ENCODE measurements around the gene APBA1. TPM values are rescaled to one million over a fixed set of nuclear protein-coding genes. Genes with fewer than 3 reads are reported as not detected.

APBA1 gene
- total RNA-seq, 1 donor from 2014 or later = 5.9 TPM

DNA sequence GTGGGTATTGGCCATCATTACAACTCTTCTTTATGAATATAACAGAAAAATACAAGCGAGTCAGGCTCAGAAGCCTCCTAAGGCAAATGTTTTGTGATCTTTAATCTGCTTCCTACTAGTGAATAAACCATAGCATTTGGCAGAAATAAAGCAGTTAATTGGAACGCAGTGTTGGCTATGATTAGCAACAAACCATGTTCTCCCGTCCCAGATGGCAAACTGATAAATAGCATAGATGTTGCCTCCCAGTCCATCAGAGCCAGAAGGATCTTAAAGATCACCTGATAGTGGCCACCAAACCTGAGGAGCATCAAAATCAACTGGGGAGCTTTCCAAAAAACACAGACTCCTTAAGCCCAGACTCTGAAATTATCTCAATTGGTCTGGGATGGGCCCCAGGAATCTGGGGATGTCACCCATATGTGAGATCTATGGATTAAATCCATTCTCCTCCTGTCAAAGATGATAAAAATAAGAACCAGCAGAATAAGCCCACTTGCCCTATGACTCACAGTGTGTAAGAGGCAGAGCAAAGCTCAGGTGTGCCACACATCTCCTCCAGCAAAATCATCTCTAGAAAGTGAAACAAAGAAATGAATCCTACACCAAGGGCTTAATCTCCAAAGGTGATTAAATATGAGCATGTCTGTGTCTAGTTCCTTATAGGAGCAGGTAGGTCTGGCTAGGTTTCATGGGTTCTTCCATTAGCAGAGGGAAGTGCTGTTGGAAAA, 50.3 kb downstream of the APBA1 start:
- Histone ChIP-seq H3K4me1 (ENCODE audit: insufficient read depth, low read length) (no peaks in the 10 kb centered on the region), H3K27ac (ENCODE audit: low read depth, low read length) (peak overlapping the region; percentile 46), H3K36me3 (ENCODE audit: insufficient read depth, low read length) (no peaks in the 10 kb centered on the region), H4K20me1 (ENCODE audit: insufficient read depth, low read length) (no peaks in the 10 kb centered on the region), H3K9me3 (ENCODE audit: insufficient read depth, low read depth, low read length) (no peaks in the 10 kb centered on the region), H3K27me3 (ENCODE audit: insufficient read depth, low read length) (no peaks in the 10 kb centered on the region), H3K4me3 (ENCODE audit: insufficient read depth, low read depth, low read length) (no peak overlapping the region), H3K4me2 (ENCODE audit: low read length) (no peak overlapping the region), H3K79me2 (ENCODE audit: insufficient read depth, low read length) (no peaks in the 10 kb centered on the region), H2AFZ (ENCODE audit: low read depth, low read length) (no peak overlapping the region), H3K9ac (ENCODE audit: low read length) (no peak overlapping the region)
- FAIRE-seq (no peak), DNase-seq (ENCODE audit: low read depth) (peak; percentile 8)
- no peak overlapping the region for H3K27ac Mint-ChIP-seq (ENCODE audit: unreplicated experiment)
- no peak for TF ChIP-seq EZH2 (IDR thresholded peaks at IDR 0.05; ENCODE audit: insufficient read depth, low read length)
- TF ChIP-seq, protein P1, sequence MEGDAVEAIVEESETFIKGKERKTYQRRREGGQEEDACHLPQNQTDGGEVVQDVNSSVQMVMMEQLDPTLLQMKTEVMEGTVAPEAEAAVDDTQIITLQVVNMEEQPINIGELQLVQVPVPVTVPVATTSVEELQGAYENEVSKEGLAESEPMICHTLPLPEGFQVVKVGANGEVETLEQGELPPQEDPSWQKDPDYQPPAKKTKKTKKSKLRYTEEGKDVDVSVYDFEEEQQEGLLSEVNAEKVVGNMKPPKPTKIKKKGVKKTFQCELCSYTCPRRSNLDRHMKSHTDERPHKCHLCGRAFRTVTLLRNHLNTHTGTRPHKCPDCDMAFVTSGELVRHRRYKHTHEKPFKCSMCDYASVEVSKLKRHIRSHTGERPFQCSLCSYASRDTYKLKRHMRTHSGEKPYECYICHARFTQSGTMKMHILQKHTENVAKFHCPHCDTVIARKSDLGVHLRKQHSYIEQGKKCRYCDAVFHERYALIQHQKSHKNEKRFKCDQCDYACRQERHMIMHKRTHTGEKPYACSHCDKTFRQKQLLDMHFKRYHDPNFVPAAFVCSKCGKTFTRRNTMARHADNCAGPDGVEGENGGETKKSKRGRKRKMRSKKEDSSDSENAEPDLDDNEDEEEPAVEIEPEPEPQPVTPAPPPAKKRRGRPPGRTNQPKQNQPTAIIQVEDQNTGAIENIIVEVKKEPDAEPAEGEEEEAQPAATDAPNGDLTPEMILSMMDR (IDR thresholded peaks at IDR 0.05; ENCODE audit: insufficient read depth, low read depth, low read length) = no peak
- no peaks in the 10 kb centered on the region for H3K9me3 Mint-ChIP-seq (ENCODE audit: unreplicated experiment)
- peaks cover under 1% of the 10 kb centered on the region for H3K27me3 Mint-ChIP-seq (ENCODE audit: low read depth, unreplicated experiment)
- H3K4me1 Mint-ChIP-seq (ENCODE audit: low read depth, unreplicated experiment) = no peaks in the 10 kb centered on the region
- H3K4me3 Mint-ChIP-seq (ENCODE audit: unreplicated experiment) = no peak overlapping the region
- H3K36me3 Mint-ChIP-seq (ENCODE audit: low read depth, unreplicated experiment) = no peaks in the 10 kb centered on the region

DNA sequence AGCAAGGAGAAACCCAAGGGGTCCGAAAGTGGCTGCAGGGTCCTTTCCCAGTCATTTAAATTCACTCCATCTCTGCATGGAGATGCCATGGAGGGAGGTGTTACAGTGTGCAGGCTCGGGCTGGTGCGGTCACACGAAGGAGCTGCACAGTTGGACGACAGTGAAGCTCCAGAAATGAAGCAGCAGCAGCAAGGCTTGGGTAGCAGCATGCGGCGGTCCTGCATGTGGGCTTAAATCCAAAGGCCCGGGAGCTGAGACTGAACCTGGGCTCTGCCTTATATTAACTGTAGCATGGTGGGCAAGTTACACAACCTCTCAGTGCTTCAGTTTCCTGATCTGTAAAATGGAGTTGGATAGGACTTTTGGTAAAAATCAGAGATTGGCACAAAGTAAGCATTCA, 51.4 kb downstream of the APBA1 start:
- no peak overlapping the region for H3K27ac Mint-ChIP-seq (ENCODE audit: unreplicated experiment)
- DNase-seq (ENCODE audit: low read depth) = no peak
- TF ChIP-seq, protein P1 (IDR thresholded peaks at IDR 0.05; ENCODE audit: insufficient read depth, low read depth, low read length) = no peak
- no peak for TF ChIP-seq EZH2 (IDR thresholded peaks at IDR 0.05; ENCODE audit: insufficient read depth, low read length)
- Histone ChIP-seq H3K9ac (ENCODE audit: low read length) (no peak overlapping the region), H3K4me1 (ENCODE audit: insufficient read depth, low read length) (no peaks in the 10 kb centered on the region), H3K4me3 (ENCODE audit: insufficient read depth, low read depth, low read length) (no peak overlapping the region), H3K36me3 (ENCODE audit: insufficient read depth, low read length) (no peaks in the 10 kb centered on the region), H2AFZ (ENCODE audit: low read depth, low read length) (no peak overlapping the region), H3K4me2 (ENCODE audit: low read length) (no peak overlapping the region), H3K9me3 (ENCODE audit: insufficient read depth, low read depth, low read length) (no peaks in the 10 kb centered on the region), H4K20me1 (ENCODE audit: insufficient read depth, low read length) (no peaks in the 10 kb centered on the region), H3K27me3 (ENCODE audit: insufficient read depth, low read length) (no peaks in the 10 kb centered on the region), H3K79me2 (ENCODE audit: insufficient read depth, low read length) (no peaks in the 10 kb centered on the region), H3K27ac (ENCODE audit: low read depth, low read length) (no peak overlapping the region)
- no peaks in the 10 kb centered on the region for H3K9me3 Mint-ChIP-seq (ENCODE audit: unreplicated experiment)
- H3K4me1 Mint-ChIP-seq (ENCODE audit: low read depth, unreplicated experiment) = no peaks in the 10 kb centered on the region
- H3K27me3 Mint-ChIP-seq (ENCODE audit: low read depth, unreplicated experiment) = peaks cover 2% of the 10 kb centered on the region
- no peak overlapping the region for H3K4me3 Mint-ChIP-seq (ENCODE audit: unreplicated experiment)
- H3K36me3 Mint-ChIP-seq (ENCODE audit: low read depth, unreplicated experiment) = no peaks in the 10 kb centered on the region
- no peak for FAIRE-seq

DNA sequence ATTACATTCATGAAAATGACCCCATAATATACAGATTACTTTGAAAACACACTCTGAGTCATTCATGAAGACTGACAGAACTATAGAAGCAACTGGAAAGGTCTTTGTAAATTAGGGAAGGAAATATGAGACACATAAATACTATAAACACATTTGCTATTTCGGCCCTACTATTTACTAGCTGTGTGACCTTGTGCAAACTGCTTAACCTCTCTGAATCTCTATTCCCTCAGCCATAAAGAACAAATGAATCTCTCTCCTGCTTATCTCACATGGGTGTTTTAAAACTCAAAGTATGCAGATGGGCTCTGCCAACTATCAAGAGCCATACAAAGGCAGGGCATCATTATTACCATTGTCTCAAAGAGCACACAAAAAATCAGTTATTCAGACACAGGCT, 52.9 kb downstream of the APBA1 start:
- H3K27ac ChIP-seq (ENCODE audit: low read depth, low read length) = no peak overlapping the region
- Mint-ChIP-seq H3K4me1 (ENCODE audit: low read depth, unreplicated experiment) (no peaks in the 10 kb centered on the region), H3K27ac (ENCODE audit: unreplicated experiment) (no peak overlapping the region), H3K36me3 (ENCODE audit: low read depth, unreplicated experiment) (no peaks in the 10 kb centered on the region), H3K4me3 (ENCODE audit: unreplicated experiment) (no peak overlapping the region), H3K9me3 (ENCODE audit: unreplicated experiment) (no peaks in the 10 kb centered on the region), H3K27me3 (ENCODE audit: low read depth, unreplicated experiment) (peaks cover 2% of the 10 kb centered on the region)
- no peak for TF ChIP-seq EZH2 (IDR thresholded peaks at IDR 0.05; ENCODE audit: insufficient read depth, low read length)
- TF ChIP-seq, protein P1 (IDR thresholded peaks at IDR 0.05; ENCODE audit: insufficient read depth, low read depth, low read length) = no peak
- H4K20me1 ChIP-seq (ENCODE audit: insufficient read depth, low read length) = no peaks in the 10 kb centered on the region
- H3K4me1 ChIP-seq (ENCODE audit: insufficient read depth, low read length) = no peaks in the 10 kb centered on the region
- no peaks in the 10 kb centered on the region for H3K79me2 ChIP-seq (ENCODE audit: insufficient read depth, low read length)
- H3K4me2 ChIP-seq (ENCODE audit: low read length) = no peak overlapping the region
- H3K36me3 ChIP-seq (ENCODE audit: insufficient read depth, low read length) = no peaks in the 10 kb centered on the region
- H3K9me3 ChIP-seq (ENCODE audit: insufficient read depth, low read depth, low read length) = no peaks in the 10 kb centered on the region
- no peak overlapping the region for H3K4me3 ChIP-seq (ENCODE audit: insufficient read depth, low read depth, low read length)
- FAIRE-seq = no peak
- DNase-seq (ENCODE audit: low read depth) = no peak
- H2AFZ ChIP-seq (ENCODE audit: low read depth, low read length) = no peak overlapping the region
- no peaks in the 10 kb centered on the region for H3K27me3 ChIP-seq (ENCODE audit: insufficient read depth, low read length)
- H3K9ac ChIP-seq (ENCODE audit: low read length) = no peak overlapping the region

Data from astrocyte (in vitro differentiated cells and primary cell).